Lower lobe of right lung (tissue), 2 donors: ENCODE data around the gene ANKRD31. TPM values are rescaled to one million over a fixed set of nuclear protein-coding genes. Genes with fewer than 3 reads are reported as not detected.
A peak's percentile ranks its signal among the peaks of the same experiment; 100 is the strongest.
"Not testable (repeated sequence)": the region's sequence is repeated elsewhere in the genome, so short reads cannot be mapped to it uniquely, and the experiment has no call there.

Experiments used
- ATAC-seq, 2 donors: fragments of 200-7000 bp; cut with Tn5 transposase; one replicate each; pipeline ENCODE4 v1.9.1; 2020 to 2022; ENCODE audit warnings: mild to moderate bottlenecking in 2 of 2, moderate library complexity in 2 of 2
- DNase-seq: peaks from one replicate; pipeline ENCODE4 v3.0.0-alpha.2; 2020
- H3K27ac ChIP-seq: fragments of 200-600 bp; one replicate; pipeline ENCODE4 v1.8.0; 2022
- H3K27me3 ChIP-seq: fragments of 200-600 bp; one replicate; pipeline ENCODE4 v1.8.0; 2022; ENCODE audit warnings: low read depth
- H3K36me3 ChIP-seq: fragments of 200-600 bp; one replicate; pipeline ENCODE4 v1.8.0; 2022; ENCODE audit warnings: mild to moderate bottlenecking
- H3K4me1 ChIP-seq: fragments of 200-600 bp; one replicate; pipeline ENCODE4 v1.8.0; 2022
- H3K4me3 ChIP-seq: fragments of 200-600 bp; one replicate; pipeline ENCODE4 v1.8.0; 2022; ENCODE audit warnings: mild to moderate bottlenecking
- H3K9me3 ChIP-seq: fragments of 200-600 bp; one replicate; pipeline ENCODE4 v1.8.0; 2022
- CTCF ChIP-seq: fragments of 200-600 bp; IDR thresholded peaks from one replicate; pipeline ENCODE4 v1.8.0; 2022; ENCODE audit warnings: antibody characterized with exemption, mild to moderate bottlenecking
- intact Hi-C: fragments of 100-400 bp; cut with DNase I; formaldehyde crosslinking; loops from one replicate; pipeline ENCODE4 v1.11.0; 2022
- total RNA-seq: library from RNA; stranded (reverse); fragmentation: NEBNext Ultra II Directional; extraction: Animal tissue kit (Norgen Biotek cat#: 25700); gene quantifications from one replicate; pipeline ENCODE4 v1.2.1, GENCODE V29; 2021
- donor health status: DM: no; HTN: yes; CAD: no; lungs with severe emphysema.

Gene ANKRD31
- total RNA-seq, 1 donor from 2014 or later = 0.27 TPM

GRCh38 chr5:75265731-75266130 is 29.1 kb upstream of the ANKRD31 start:
- H3K9me3 ChIP-seq = no peaks in the 10 kb centered on the region
- no peaks in the 10 kb centered on the region for H3K4me1 ChIP-seq
- H3K27me3 ChIP-seq = no peaks in the 10 kb centered on the region
- H3K36me3 ChIP-seq = no peaks in the 10 kb centered on the region
- no peak overlapping the region for H3K4me3 ChIP-seq
- ATAC-seq (peak in 1 of 2 donors; percentile 66), DNase-seq (no peak)
- peak; percentile 39 for TF ChIP-seq CTCF
- intact Hi-C loops = no loop called here
- no peak overlapping the region for H3K27ac ChIP-seq

GRCh38 chr5:75262271-75262670 is 25.6 kb upstream of the ANKRD31 start:
- Histone ChIP-seq H3K4me1 (no peaks in the 10 kb centered on the region), H3K4me3 (no peak overlapping the region), H3K36me3 (no peaks in the 10 kb centered on the region), H3K27me3 (no peaks in the 10 kb centered on the region), H3K9me3 (no peaks in the 10 kb centered on the region), H3K27ac (no peak overlapping the region)
- no peak for DNase-seq
- ATAC-seq = no peak
- intact Hi-C loops = no loop called here
- TF ChIP-seq CTCF = no peak

- no peak for DNase-seq
- Histone ChIP-seq H3K4me3 (no peak overlapping the region), H3K36me3 (no peaks in the 10 kb centered on the region), H3K9me3 (no peaks in the 10 kb centered on the region), H3K4me1 (no peaks in the 10 kb centered on the region), H3K27ac (no peak overlapping the region), H3K27me3 (no peaks in the 10 kb centered on the region)
- ATAC-seq = no peak
- no peak for TF ChIP-seq CTCF
- intact Hi-C loops = no loop called here
Measured at GRCh38 chr5:75260708-75261107, 24.0 kb upstream of the ANKRD31 start.

- intact Hi-C loops, H3K4me1 ChIP-seq, H3K9me3 ChIP-seq, H3K4me3 ChIP-seq, ATAC-seq, H3K27ac ChIP-seq, H3K36me3 ChIP-seq, H3K27me3 ChIP-seq, DNase-seq: not testable (repeated sequence)
Measured at GRCh38 chr5:75250452-75250851, 13.8 kb upstream of the ANKRD31 start.

GRCh38 chr5:75245023-75245422 is 8.3 kb upstream of the ANKRD31 start:
- intact Hi-C loops = no loop called here

GRCh38 chr5:75243510-75243909 is 6.8 kb upstream of the ANKRD31 start:
- H3K27ac ChIP-seq = no peak overlapping the region
- ATAC-seq = no peak
- no peak overlapping the region for H3K4me3 ChIP-seq
- no peaks in the 10 kb centered on the region for H3K36me3 ChIP-seq
- TF ChIP-seq CTCF = no peak
- no peaks in the 10 kb centered on the region for H3K4me1 ChIP-seq
- H3K9me3 ChIP-seq = no peaks in the 10 kb centered on the region
- intact Hi-C loops = no loop called here
- no peaks in the 10 kb centered on the region for H3K27me3 ChIP-seq
- DNase-seq = no peak

More at GRCh38 chr5:75245023-75245422, 8.3 kb upstream of the ANKRD31 start:
- no peaks in the 10 kb centered on the region for H3K9me3 ChIP-seq
- ATAC-seq (no peak), DNase-seq (no peak)
- H3K4me3 ChIP-seq = no peak overlapping the region
- no peaks in the 10 kb centered on the region for H3K36me3 ChIP-seq
- no peaks in the 10 kb centered on the region for H3K27me3 ChIP-seq
- H3K4me1 ChIP-seq = no peaks in the 10 kb centered on the region
- no peak for TF ChIP-seq CTCF
- no peak overlapping the region for H3K27ac ChIP-seq
